Calu3 (cell line): ENCODE measurements around the gene CHRNG. TPM values are rescaled to one million over a fixed set of nuclear protein-coding genes. Genes with fewer than 3 reads are reported as not detected.

ENCODE experiments used
- BruUV-seq: library from RNA; stranded (reverse); fragments of 400-500 nt; replicated peaks from 2 replicates; lab custom pipeline; 2021; lab: Mats Ljungman, UMichigan
- CTCF ChIA-PET: fragments of 300-600 bp; sonication (Branson Sonifier 250); formaldehyde crosslinking; loops from one replicate; lab custom pipeline; 2022; ENCODE audit warnings: antibody characterized with exemption; lab: Charles Lee
- DNase-seq: peaks from one replicate; pipeline ENCODE4 v3.0.0; 2022
- H3K27ac Mint-ChIP-seq: one replicate; pipeline ENCODE4 v1.8.0; 2022; ENCODE audit warnings: mixed read lengths; ENCODE audit not compliant: unreplicated experiment
- H3K27me3 Mint-ChIP-seq: one replicate; pipeline ENCODE4 v1.8.0; 2022; ENCODE audit warnings: mixed read lengths; ENCODE audit not compliant: unreplicated experiment
- H3K36me3 Mint-ChIP-seq: one replicate; pipeline ENCODE4 v1.8.0; 2022; ENCODE audit warnings: mild to moderate bottlenecking, moderate library complexity, mixed read lengths; ENCODE audit not compliant: insufficient read depth, unreplicated experiment
- H3K4me1 Mint-ChIP-seq: one replicate; pipeline ENCODE4 v1.8.0; 2022; ENCODE audit warnings: mild to moderate bottlenecking, low read depth, mixed read lengths; ENCODE audit not compliant: unreplicated experiment
- H3K4me3 Mint-ChIP-seq: one replicate; pipeline ENCODE4 v1.8.0; 2022; ENCODE audit warnings: mild to moderate bottlenecking, low read depth, moderate library complexity, mixed read lengths; ENCODE audit not compliant: unreplicated experiment
- H3K9me3 Mint-ChIP-seq: one replicate; pipeline ENCODE4 v1.8.0; 2022; ENCODE audit warnings: low read depth, mixed read lengths; ENCODE audit not compliant: unreplicated experiment
- CTCF ChIP-seq: fragments of 200-600 bp; IDR thresholded peaks from one replicate; pipeline ENCODE4 v1.8.0; 2022; ENCODE audit warnings: antibody characterized with exemption; ENCODE audit not compliant: unreplicated experiment
- intact Hi-C: fragments of 100-400 bp; cut with micrococcal nuclease; formaldehyde crosslinking; loops from one replicate; pipeline ENCODE4 v1.10.0; 2022; ENCODE audit not compliant: unreplicated experiment
- total RNA-seq: library from RNA; stranded (reverse); gene quantifications from 2 replicates; pipeline ENCODE4 v1.2.3, GENCODE V29; 2022

The CHRNG gene
- total RNA-seq, 1 experiment from 2014 or later: not detected

GRCh38 chr2:232550354-232551249 lies 11.1 kb downstream of the CHRNG start, which contains the start of the genes EIF4E2 and TIGD1:
EIF4E2 (plus strand) TSS chr2:232550689; CDS start chr2:232550725, 36 bp downstream.
TIGD1 (minus strand) TSS chr2:232550557; CDS start chr2:232549882, 675 bp downstream.
- Mint-ChIP-seq H3K27ac (peak within 1 kb of the TSS; percentile 78), H3K36me3 (peaks cover 57% of the 10 kb centered on the region), H3K9me3 (peaks cover 2% of the 10 kb centered on the region), H3K4me1 (peaks cover 46% of the 10 kb centered on the region), H3K4me3 (peak within 1 kb of the TSS; percentile 81), H3K27me3 (no peaks in the 10 kb centered on the region)
- peak; percentile 44 for TF ChIP-seq CTCF
- DNase-seq: peak; percentile 94
- intact Hi-C loops: no loop called here
- no TSS peak for BruUV-seq
- CTCF ChIA-PET: interaction anchor here (0.6 kb wide), 1 partner anchor 960 kb away, joined by 4 read pairs; no protein-coding TSS in a partner anchor

GRCh38 chr2:232551250-232551638 lies 11.8 kb downstream of the CHRNG start:
- Mint-ChIP-seq H3K4me3 (peak overlapping the region; percentile 81), H3K9me3 (peaks cover 2% of the 10 kb centered on the region), H3K27ac (peak overlapping the region; percentile 78), H3K4me1 (peaks cover 46% of the 10 kb centered on the region), H3K36me3 (peaks cover 60% of the 10 kb centered on the region), H3K27me3 (no peaks in the 10 kb centered on the region)
- TF ChIP-seq CTCF: no peak
- intact Hi-C loops: no loop called here
- TSS peak; percentile 33 for BruUV-seq
- no peak for DNase-seq
- CTCF ChIA-PET: no interaction called here

- H3K4me1 Mint-ChIP-seq: peaks cover 46% of the 10 kb centered on the region
- no TSS peak for BruUV-seq
- H3K27me3 Mint-ChIP-seq: no peaks in the 10 kb centered on the region
- peak overlapping the region; percentile 81 for H3K4me3 Mint-ChIP-seq
- CTCF ChIA-PET: no interaction called here
- H3K27ac Mint-ChIP-seq: peak overlapping the region; percentile 78
- intact Hi-C loops: no loop called here
- peaks cover 59% of the 10 kb centered on the region for H3K36me3 Mint-ChIP-seq
- TF ChIP-seq CTCF: no peak
- DNase-seq: no peak
- H3K9me3 Mint-ChIP-seq: peaks cover 2% of the 10 kb centered on the region
Measured at GRCh38 chr2:232551776-232552175, 12.3 kb downstream of the CHRNG start.

GRCh38 chr2:232556426-232556825 lies 16.9 kb downstream of the CHRNG start:
- no TSS peak for BruUV-seq
- peaks cover 26% of the 10 kb centered on the region for H3K4me1 Mint-ChIP-seq
- peaks cover 61% of the 10 kb centered on the region for H3K36me3 Mint-ChIP-seq
- no peak for TF ChIP-seq CTCF
- no peak for DNase-seq
- H3K27ac Mint-ChIP-seq: no peak overlapping the region
- intact Hi-C loops: no loop called here
- CTCF ChIA-PET: no interaction called here
- no peak overlapping the region for H3K4me3 Mint-ChIP-seq
- no peaks in the 10 kb centered on the region for H3K27me3 Mint-ChIP-seq
- H3K9me3 Mint-ChIP-seq: no peaks in the 10 kb centered on the region
